ENCODE measurements around the gene ANKUB1.

The ANKUB1 gene

GRCh38 chr3:149813367-149814281, 21.3 kb upstream of the ANKUB1 start:
- Histone ChIP-seq H3K4me2 (peak overlapping the region; percentile 74 to 94 (median 88)), H4K20me1 (peaks cover 0 to 16% (median 0%) of the 10 kb centered on the region in 11 experiments; a peak in 6 of 22 replicates), H3K9ac (peak overlapping the region; percentile 83 to 98 (median 90)), H3K4me1 (peaks cover 32 to 61% (median 44%) of the 10 kb centered on the region in 10 experiments), H3K4me3 (peak overlapping the region; percentile 73 to 96 (median 82)), H3K27ac (peak overlapping the region; percentile 85 to 99 (median 92)), H3K27me3 (no peaks in the 10 kb centered on the region), H3K9me3 (replicated peaks in 1 of 11) (peaks cover 0 to 16% (median 8%) of the 10 kb centered on the region in 11 experiments; a peak in 8 of 22 replicates), H3K36me3 (peaks cover 0 to 14% (median 7%) of the 10 kb centered on the region in 11 experiments; a peak in 10 of 22 replicates)
- no peak for TF ChIP-seq Cebpa-rat (IDR thresholded peaks at IDR 0.05)

GRCh38 chr3:149812606-149813366, 20.4 kb upstream of the ANKUB1 start, which contains the start of gene RNF13:
RNF13 (plus strand) TSS chr3:149813215; CDS start chr3:149846027, 32,812 bp downstream.
- TF ChIP-seq Cebpa-rat (IDR thresholded peaks at IDR 0.05), result no peak
- Histone ChIP-seq H3K27me3 (no peaks in the 10 kb centered on the region), H3K36me3 (peaks cover 0 to 6% (median 0%) of the 10 kb centered on the region in 11 experiments; a peak in 3 of 22 replicates), H3K4me1 (peaks cover 32 to 61% (median 47%) of the 10 kb centered on the region in 10 experiments), H3K27ac (peak within 1 kb of the TSS; percentile 85 to 99 (median 92)), H3K9ac (peak within 1 kb of the TSS; percentile 83 to 98 (median 90)), H3K9me3 (replicated peaks in 1 of 11) (peaks cover 0 to 7% (median 0%) of the 10 kb centered on the region in 11 experiments; a peak in 5 of 22 replicates), H4K20me1 (peaks cover 0 to 12% (median 0%) of the 10 kb centered on the region in 11 experiments; a peak in 3 of 22 replicates), H3K4me3 (peak within 1 kb of the TSS; percentile 73 to 96 (median 82)), H3K4me2 (peak within 1 kb of the TSS; percentile 74 to 94 (median 88))

GRCh38 chr3:149812165-149812605, 19.8 kb upstream of the ANKUB1 start:
- peak overlapping the region; percentile 73 to 96 (median 82) for H3K4me3 ChIP-seq
- peak overlapping the region; percentile 83 to 98 (median 90) for H3K9ac ChIP-seq
- peak overlapping the region; percentile 63 to 93 (median 86) for H3K4me2 ChIP-seq
- H4K20me1 ChIP-seq, result peaks cover 0 to 12% (median 0%) of the 10 kb centered on the region in 11 experiments; a peak in 3 of 22 replicates
- peak overlapping the region; percentile 85 to 99 (median 92) for H3K27ac ChIP-seq
- H3K9me3 ChIP-seq (replicated peaks in 1 of 11), result 0 out of 22 replicates have a peak, but pooled peaks cover 0 to 1% (median 0%) of the 10 kb centered on the region in 11 experiments
- H3K27me3 ChIP-seq, result no peaks in the 10 kb centered on the region
- TF ChIP-seq Cebpa-rat (IDR thresholded peaks at IDR 0.05), result no peak
- peaks cover 0 to 6% (median 0%) of the 10 kb centered on the region in 11 experiments; a peak in 1 of 22 replicates for H3K36me3 ChIP-seq
- peaks cover 30 to 58% (median 44%) of the 10 kb centered on the region in 10 experiments for H3K4me1 ChIP-seq

GRCh38 chr3:149810846-149811245, 18.5 kb upstream of the ANKUB1 start:
- H3K4me3 ChIP-seq, result no peak overlapping the region
- H3K27ac ChIP-seq, result peak overlapping the region in 2 of 11 experiments; percentile 51 to 96; a peak in 3 of 22 replicates
- H3K36me3 ChIP-seq, result peaks cover 0 to 1% (median 0%) of the 10 kb centered on the region in 11 experiments; a peak in 1 of 22 replicates
- TF ChIP-seq Cebpa-rat (IDR thresholded peaks at IDR 0.05), result no peak
- H3K4me2 ChIP-seq, result peak overlapping the region in 3 of 11 experiments; percentile 63 to 74 (median 70); a peak in 5 of 22 replicates
- H3K27me3 ChIP-seq, result no peaks in the 10 kb centered on the region
- H3K9ac ChIP-seq, result no peak overlapping the region
- H4K20me1 ChIP-seq, result peaks cover 0 to 12% (median 0%) of the 10 kb centered on the region in 11 experiments; a peak in 1 of 22 replicates
- peaks cover 22 to 57% (median 40%) of the 10 kb centered on the region in 10 experiments for H3K4me1 ChIP-seq
- H3K9me3 ChIP-seq (replicated peaks in 1 of 11), result no peaks in the 10 kb centered on the region

- Histone ChIP-seq H3K9ac (no peak overlapping the region; a peak in 1 of 22 replicates), H3K27me3 (no peaks in the 10 kb centered on the region), H3K4me2 (peak overlapping the region in 2 of 11 experiments; percentile 48 to 63; a peak in 4 of 22 replicates), H4K20me1 (peaks cover 0 to 5% (median 0%) of the 10 kb centered on the region in 11 experiments; a peak in 1 of 22 replicates), H3K9me3 (replicated peaks in 1 of 11) (no peaks in the 10 kb centered on the region), H3K4me1 (peaks cover 14 to 56% (median 30%) of the 10 kb centered on the region in 10 experiments), H3K4me3 (no peak overlapping the region), H3K36me3 (no peaks in the 10 kb centered on the region), H3K27ac (peak overlapping the region in 2 of 11 experiments; percentile 23 to 49; a peak in 4 of 22 replicates)
- no peak for TF ChIP-seq Cebpa-rat (IDR thresholded peaks at IDR 0.05)
Measured at GRCh38 chr3:149809699-149810098, 17.3 kb upstream of the ANKUB1 start.

GRCh38 chr3:149808209-149808829, 16.0 kb upstream of the ANKUB1 start:
- peak overlapping the region in 2 of 11 experiments; percentile 45 to 46; a peak in 3 of 22 replicates for H3K4me2 ChIP-seq

GRCh38 chr3:149806171-149806778, 13.9 kb upstream of the ANKUB1 start:
- TF ChIP-seq Cebpa-rat (IDR thresholded peaks at IDR 0.05), result no peak
- no peak overlapping the region for H3K4me3 ChIP-seq
- H3K36me3 ChIP-seq, result no peaks in the 10 kb centered on the region
- H3K9me3 ChIP-seq (replicated peaks in 1 of 11), result peaks cover 0 to 8% (median 0%) of the 10 kb centered on the region in 11 experiments; a peak in 11 of 22 replicates
- no peaks in the 10 kb centered on the region for H3K27me3 ChIP-seq
- no peak overlapping the region for H3K27ac ChIP-seq
- no peak overlapping the region for H3K9ac ChIP-seq
- H3K4me1 ChIP-seq, result peaks cover 4 to 52% (median 21%) of the 10 kb centered on the region in 10 experiments; a peak in 19 of 20 replicates
- H4K20me1 ChIP-seq, result no peaks in the 10 kb centered on the region
- peak overlapping the region in 6 of 11 experiments; percentile 5 to 51 (median 24); a peak in 8 of 22 replicates for H3K4me2 ChIP-seq

More at GRCh38 chr3:149808209-149808829, 16.0 kb upstream of the ANKUB1 start:
- H3K4me1 ChIP-seq, result peaks cover 13 to 56% (median 22%) of the 10 kb centered on the region in 10 experiments; a peak in 19 of 20 replicates
- no peaks in the 10 kb centered on the region for H3K36me3 ChIP-seq
- H3K9me3 ChIP-seq (replicated peaks in 1 of 11), result no peaks in the 10 kb centered on the region
- no peaks in the 10 kb centered on the region for H3K27me3 ChIP-seq
- no peaks in the 10 kb centered on the region for H4K20me1 ChIP-seq
- no peak for TF ChIP-seq Cebpa-rat (IDR thresholded peaks at IDR 0.05)
- no peak overlapping the region for H3K27ac ChIP-seq
- H3K9ac ChIP-seq, result no peak overlapping the region
- no peak overlapping the region for H3K4me3 ChIP-seq
